HG02885 (cell line): ENCODE results near the gene MCRS1.
A peak's percentile ranks its signal among the peaks of the same experiment; 100 is the strongest.
"Not testable (repeated sequence)": the region's sequence is repeated elsewhere in the genome, so short reads cannot be mapped to it uniquely, and the experiment has no call there.

Experiments used
- ATAC-seq: cut with Tn5 transposase; IDR thresholded peaks from one replicate; pipeline ENCODE4 v1.9.1; 2021; ENCODE audit warnings: mild to moderate bottlenecking; ENCODE audit not compliant: unreplicated experiment, poor library complexity

MCRS1 gene

DNA sequence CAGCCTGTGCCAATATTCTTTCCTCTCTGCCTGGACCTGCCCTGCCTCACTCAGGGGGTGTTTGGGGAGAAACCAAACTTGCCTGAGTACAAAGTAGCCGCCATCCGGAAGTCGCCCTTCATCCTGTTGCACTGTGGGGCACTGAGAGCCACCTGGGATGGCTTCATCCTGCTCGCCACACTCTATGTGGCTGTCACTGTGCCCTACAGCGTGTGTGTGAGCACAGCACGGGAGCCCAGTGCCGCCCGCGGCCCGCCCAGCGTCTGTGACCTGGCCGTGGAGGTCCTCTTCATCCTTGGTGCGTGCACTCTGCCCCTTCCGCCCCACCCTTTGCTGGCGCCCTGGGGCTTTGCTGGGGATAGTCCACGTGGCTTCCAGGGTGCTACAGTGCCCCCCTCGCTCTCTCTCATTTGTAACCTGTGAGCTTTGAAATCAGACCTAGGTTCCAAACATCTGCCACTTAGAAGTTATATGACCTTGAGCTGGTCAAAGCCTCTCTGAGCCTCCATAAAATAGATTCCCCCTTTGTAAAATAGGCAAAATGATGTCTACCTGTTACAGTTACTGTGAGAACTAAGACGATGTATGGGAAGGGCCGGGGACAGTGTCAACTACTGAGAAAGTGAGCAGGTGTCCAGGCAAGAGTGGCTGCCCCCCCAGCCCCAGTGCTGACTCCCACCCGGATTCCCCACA lies 24.6 kb downstream of the MCRS1 start:
- no peak for ATAC-seq

DNA sequence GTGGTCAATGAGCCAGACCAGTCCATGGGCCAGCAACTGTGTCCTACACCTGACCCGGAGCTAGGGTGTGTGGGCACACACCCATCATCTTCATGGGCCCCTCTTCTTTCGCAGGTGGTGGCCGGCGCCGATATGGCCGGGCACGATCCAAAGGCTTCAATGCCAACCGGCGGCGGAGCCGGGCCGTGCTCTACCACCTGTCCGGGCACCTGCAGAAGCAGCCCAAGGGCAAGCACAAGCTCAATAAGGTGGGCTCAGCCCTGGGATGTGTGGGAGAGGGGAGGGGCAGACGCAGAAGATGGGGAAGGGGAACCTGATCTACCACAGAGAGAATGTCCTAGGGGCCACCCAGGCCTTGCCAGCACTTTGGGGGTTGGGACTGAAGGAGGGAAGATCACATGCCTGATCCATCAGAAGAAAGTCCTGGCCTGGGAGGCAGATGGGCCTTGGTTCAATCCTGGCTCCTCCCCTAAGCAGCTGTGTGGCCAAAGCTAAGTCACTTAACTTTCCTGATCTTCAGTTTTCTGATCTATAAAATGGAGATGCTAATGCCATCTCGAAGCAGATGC lies 25.3 kb downstream of the MCRS1 start:
- ATAC-seq = no peak

DNA sequence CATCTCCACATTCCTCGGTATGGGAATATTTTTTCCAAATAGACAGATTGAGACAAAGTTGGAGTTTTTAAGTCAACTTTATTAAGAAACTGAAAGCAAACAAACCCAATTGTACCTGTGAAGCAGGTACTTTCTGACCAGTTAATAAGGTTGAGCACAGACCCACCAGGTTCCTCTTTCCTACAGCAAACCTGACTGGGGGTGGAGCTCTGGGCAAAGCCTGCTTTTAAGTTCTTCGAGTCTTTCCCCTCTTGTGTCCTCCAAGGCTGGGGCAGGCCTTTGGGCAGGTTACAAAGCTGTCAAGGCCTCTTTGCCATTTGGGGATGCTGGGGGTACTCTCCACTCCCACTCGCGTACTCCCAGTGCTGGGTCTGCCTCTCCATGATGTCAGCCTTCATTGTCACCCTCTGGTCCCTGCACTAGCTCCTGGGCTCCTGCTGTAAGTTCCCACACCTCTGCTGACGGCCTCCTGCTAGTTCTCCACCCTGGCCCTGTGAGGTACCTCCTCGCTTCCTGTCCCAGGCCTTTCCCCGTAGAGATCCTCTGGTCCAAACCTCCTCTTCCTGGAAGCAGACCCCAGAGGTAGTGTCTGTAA lies 25.9 kb downstream of the MCRS1 start:
- no peak for ATAC-seq

DNA sequence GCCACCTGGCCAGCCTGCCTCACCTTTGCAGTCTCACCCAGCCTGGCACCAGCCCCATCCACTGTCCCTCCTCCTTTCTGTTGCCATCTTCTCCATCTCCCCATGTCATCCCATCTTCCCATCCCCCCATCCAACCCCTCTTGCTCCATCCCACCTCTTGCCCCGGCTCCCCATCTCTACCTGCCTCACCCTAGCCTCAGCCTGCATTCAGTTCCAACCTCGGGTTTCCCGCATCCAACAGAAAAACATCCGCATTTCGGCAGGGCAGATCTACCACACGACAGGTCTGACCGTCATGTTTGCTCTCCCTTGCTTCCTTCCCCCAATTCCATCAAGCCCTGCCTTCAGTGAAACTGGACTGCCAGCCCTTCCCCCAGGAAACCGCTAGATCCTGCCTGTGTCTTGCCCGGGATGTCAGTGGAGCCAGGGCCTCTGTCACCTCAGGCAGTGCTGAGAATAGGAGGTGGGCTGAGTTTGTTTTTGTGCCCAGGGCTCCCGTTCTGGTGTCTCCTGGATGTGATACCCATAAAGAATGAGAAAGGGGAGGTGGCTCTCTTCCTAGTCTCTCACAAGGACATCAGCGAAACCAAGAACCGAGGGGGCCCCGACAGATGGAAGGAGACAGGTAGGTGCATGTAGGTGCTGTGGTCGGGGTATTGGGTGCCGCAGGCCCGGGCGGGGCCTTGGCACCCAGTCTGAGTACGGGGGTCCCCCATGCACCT lies 26.6 kb downstream of the MCRS1 start:
- no peak for ATAC-seq

DNA sequence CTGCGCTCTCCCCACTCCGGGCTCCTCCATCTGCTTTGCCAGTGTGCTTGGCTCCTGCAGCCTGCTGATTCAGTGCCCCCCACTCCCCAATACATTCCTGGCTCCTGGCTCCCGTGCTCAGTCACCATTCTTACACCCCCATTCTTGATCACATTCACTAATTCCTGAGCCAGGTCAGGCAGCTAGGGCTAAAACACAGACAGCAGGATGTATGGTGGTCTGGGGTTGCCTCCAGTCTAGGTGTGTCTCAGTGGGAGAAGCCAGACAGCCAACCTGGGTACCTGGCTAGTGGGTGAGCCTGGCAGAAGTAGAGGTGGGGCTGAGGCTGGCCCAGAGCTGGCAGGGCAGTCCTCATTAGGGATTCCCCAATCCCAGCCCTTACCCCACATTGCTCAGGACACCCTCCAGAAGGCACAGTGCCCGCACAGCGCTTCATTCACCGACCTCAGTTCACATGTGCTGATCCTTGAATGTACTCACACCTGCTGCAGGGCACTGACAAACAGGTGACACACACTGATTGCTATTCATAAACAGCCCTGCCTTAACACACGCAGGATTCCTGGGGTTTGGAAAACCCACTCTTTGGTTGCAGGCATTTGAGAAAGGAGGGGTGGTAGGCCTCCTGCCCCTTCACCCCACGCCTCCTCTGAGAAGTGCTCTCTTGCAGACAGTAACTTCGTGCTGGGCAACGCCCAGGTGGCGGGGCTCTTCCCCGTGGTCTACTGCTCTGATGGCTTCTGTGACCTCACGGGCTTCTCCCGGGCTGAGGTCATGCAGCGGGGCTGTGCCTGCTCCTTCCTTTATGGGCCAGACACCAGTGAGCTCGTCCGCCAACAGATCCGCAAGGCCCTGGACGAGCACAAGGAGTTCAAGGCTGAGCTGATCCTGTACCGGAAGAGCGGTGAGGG lies 27.5 kb downstream of the MCRS1 start:
- no peak for ATAC-seq

DNA sequence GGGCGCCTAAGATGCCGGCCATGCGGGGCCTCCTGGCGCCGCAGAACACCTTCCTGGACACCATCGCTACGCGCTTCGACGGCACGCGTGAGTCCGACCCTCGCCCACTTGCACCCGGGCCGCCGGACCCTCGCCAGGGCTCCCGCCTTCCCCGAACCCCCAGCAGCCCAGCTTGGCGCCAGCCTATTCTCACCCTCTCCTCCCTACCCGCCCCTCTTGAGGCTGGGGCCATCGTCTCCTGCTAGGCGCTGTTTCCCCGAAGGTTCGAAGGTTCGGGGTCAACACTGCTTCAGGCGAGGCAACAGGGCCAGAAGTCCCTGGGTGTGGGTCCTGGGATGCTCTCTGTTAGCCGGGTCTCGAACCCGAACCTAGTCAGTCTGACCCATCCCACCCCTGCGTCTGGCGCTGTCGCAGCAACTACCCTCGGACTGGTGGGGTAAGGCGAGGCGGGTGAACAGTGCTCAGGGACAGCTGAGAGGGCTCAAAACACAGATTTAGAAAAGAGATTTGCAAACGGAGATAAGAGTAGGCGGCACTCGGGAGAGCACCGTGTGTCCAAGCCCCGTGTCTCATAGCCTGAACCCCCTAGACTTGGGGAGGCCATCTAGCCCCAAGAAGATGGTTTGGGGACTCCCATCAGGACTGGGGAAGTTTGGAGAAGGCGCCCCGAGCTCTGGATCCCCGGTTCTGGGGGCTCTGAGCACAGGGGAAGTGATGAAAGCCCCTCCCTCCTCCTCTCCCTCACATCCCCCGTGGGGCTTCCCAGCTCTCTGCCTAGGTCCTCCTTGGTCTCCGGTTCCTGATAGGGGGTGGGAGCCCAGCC lies 28.3 kb downstream of the MCRS1 start:
- no peak for ATAC-seq

DNA sequence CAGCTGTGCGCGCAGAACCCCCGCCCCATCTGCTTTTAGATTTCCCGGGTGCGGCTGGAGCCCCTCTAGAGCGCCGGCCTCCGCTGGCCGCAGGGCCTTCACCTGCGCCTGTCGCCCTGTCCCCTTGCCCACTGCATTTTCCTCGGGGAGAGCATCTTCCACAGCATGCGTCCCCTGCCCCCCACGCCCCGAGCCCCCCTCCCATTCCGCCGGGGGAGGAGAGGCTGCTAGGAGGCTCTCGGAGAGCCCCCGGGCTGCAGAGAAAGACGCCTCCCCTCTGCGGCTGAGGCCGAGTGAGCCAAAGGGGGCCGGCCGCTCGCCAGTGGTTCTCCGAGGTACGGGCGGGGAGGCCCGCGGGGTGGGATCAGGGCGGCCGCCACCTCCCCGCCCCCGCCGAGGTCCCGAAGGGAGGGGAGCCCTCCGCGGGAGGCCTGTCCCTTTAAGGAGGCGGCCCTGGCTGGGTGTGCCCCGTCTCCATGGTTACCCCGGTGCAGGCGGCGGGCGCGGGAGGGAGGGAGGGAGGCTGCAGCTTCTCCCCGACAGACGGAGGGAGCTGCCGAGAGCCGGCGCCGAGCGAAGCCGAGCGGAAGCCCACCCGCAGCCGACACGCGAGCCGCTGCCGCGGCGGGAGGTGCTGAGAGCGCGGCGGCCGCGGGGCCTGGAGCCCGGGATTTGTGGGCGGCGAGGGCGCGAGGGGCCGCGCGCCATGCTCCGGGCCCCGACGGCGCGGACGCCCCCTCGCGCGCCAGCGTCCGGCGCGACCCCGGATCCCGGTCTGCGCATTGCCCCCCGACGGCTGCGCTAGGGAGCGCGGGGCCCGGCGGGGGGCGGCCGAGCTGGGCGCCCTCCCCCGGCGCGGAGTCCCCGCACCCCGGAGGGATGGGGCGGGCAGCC lies 29.2 kb downstream of the MCRS1 start, which contains the start of gene KCNH3:
TSS of gene KCNH3 (plus strand) at position 521 of the 894 bp plus-strand sequence. CDS start 387 bp downstream, outside the sequence.
- peak; percentile 77 for ATAC-seq

DNA sequence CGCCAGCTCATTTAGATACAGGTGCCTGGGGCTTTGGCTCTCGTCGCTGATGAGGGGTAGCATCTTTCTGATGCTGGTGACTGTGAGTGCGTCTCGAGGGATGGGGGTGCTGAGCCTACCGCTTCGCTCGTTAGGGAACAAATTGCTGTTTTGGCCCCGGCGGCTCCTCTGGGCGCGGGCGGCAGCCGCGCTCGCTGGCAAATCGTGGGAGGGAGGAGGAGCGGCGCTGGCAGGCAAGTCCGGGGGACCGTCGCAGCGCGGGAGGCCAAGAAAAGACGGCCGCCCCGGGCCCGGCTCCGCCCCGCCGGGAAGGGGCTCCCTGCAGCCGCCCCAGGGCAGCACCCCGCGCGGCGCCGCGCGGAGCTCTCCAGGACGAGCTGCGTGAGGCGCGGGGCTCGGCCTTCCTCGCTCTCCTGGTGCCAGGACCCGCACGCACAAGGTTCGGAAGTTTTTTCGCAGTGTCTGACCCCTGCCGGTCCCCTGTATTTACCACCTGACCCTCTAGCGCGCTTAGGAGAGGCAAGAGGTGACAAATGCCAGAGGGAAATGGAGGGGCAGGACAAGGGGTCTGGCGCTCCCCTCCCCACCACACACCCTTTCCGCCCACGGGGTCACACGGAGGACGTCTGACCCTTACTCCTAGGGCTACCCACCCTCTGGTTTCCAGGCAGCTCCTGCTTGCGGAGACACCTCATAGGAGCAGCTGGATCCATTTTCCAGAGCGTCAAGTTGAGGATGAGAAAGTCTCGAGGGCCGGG lies 30.0 kb downstream of the MCRS1 start:
- no peak for ATAC-seq

DNA sequence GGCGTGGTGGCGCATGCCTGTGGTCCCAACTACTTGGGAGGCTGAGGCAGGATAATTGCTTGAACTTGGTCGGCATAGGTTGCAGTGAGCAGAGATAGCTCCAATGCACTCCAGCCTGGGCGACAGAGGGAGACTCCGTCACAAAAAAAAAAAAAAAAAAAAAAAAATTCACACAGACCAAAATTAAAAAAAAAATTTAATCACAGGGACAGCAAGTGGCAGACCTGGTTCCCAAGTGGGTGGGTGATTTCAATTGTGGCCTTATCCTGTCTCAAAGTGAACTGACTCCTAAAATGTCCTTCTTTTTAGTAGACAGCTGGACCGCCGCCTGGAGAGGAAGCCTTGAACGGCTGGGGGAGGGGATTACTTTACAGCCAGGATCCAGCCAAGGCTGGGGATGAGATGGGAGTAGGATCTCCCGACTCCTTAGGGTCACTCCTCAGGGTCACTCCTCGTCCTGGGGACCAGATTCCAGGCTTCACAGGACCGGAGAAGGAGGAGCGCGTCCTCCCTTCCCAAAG lies 30.7 kb downstream of the MCRS1 start:
- ATAC-seq = no peak

DNA sequence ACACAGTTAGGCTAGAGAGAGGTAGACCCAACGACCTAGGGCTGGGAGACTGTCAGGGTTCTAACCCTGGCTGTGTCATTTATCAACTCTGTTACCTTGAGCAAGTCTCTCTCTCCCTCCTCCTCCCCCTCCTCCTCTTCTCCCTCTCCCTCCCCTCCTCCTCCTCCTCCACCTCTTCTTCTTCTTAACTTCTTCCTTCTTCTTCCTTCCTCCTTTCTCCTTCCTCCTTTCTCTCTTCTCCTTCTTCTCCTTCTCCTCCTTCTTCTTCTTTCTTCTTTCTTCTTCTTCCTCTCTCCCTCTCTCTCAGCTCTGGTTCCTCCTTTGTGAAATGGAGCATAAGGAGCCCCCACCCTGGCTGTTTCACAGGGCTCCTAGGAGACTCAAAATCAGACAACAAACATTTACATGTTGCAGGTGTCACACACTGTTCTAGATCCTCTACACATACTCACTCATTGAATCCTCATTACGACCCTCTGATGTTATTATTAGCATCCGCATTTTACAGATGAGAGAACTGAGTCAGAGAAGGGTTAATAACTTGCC lies 31.3 kb downstream of the MCRS1 start:
- no peak for ATAC-seq

DNA sequence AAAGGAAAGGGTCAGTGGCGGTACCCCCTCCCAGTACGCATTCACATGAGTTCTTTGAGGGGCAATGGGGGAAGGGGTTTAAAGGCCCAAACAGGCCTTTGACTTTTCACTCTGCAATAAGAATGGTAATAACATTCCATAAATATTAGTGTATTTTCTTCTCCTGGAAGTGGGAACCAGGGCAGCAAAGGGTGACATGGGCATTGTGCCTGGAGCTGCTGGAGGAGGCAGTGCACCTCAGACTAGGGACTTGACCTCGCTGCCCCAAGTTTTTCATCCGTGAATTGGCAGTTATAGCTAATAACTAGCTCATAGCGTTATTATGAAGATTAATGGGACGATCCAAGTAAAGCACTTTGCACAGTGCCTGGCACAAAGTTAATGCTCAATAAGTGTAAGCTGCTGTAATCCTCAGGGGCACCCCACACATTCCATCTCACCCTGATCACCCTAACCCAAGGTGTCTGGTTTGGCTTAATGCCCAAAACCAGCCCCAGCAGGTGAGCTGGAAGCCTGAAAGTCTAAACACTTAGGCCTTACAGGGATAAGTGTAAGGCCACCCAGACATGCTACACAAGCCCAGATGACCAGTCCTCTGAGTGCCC lies 31.9 kb downstream of the MCRS1 start:
- no peak for ATAC-seq

DNA sequence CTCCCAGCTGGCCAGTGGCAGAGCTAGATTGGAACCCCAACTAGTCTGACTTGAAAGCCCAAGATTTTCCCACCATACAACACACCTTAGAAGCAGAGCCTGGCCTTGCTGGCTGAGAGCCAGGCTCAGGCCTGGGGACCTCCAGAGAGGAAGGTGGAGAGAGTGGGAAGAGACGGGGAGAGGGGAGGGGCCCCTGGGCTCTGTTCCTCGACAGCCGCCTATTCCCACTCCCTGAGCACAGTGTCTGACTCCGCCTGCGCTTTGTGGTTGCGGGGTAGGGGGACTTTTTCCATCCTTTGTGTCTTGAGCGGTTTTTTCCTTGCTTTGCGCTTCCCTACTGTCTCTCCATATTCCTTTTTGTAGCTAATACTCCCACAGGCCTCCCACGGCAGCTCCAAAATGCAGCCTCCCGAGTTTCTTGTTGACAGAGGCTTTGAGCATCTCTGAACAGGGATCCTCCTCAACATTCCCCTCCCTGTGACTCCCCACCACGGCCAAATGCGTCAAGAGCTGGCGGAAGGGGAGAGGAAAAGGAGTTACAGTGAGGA lies 33.1 kb downstream of the MCRS1 start:
- no peak for ATAC-seq

DNA sequence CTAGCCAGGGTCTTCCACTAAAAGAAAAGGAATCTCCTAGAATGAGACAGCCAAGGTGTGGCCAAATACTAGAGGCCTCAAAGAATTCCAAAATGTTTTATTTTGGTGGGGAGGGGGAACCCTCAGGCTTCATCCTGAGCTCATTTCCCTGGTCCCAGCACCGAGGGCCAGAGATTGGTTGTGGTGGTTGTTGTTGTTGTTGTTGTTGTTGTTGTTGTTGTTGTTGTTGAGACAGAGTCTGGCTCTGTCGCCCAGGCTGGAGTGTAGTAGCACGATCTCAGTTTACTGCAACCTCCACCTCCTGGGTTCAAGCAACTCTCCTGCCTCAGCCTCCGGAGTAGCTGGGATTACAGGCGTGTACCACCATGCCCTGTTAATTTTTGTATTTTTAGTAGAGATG lies 33.8 kb downstream of the MCRS1 start:
- not testable (repeated sequence) for ATAC-seq

DNA sequence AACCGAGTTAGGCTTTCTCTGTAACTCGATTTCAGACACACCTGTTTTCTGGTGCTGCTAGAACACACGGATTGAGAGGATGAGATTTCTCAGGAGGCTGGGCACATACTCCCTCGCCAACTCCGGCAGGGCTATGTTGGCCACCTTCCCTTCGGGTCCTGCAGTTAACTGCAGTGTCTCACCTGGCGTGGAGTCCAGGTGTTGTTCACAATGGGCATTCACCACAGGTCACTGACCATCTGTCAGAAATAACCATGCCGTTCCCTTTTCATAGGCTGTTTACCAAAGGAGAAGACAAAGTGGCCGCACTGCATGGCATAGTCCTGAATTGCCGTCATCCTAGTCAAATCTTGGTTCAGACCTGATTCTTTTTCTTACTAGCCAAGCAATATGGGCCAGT lies 34.6 kb downstream of the MCRS1 start:
- ATAC-seq = no peak

DNA sequence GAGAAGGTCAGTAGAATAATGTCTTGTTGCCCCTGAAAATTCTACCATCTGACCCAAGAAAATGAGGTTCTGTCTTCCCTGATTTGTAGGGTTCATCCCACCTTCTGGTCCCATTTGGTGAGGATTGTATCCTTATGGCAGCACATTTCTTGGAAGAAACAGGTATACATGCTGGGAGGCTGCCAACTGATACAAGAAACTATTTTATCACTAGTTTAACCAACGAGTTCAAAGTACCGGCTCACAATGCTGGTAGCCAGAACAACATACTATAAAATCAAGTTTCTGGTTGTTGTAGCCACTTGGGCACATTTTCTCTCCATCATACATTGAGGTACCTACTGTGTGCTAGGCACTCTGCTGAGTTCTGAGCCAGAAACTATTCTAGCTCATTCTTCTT lies 36.2 kb downstream of the MCRS1 start:
- ATAC-seq = no peak

DNA sequence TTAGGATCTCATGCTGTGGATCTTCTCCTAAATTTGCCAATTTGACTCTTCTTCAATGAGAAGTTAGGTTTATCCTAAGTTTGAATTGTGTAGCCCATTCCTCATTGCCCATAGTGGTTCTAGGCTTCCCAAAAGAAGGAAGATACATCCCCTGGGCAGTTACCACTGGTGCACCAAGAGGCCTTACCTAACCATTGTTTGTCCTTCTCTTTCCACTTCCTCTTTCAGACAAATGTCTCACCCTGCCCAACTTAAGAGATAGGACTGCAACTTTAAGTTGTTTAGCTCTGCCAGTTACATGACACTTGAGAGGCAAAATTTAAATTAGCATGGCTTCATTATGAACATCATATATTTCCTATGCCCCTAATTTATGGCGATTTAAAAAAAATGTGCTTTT lies 38.5 kb downstream of the MCRS1 start:
- ATAC-seq = no peak
